Sigmoid colon (tissue), 4 donors: ENCODE results near the gene MGRN1.

Experiments
- CTCF ChIP-seq, 4 experiments: fragments of 450-650 bp in 3 of 4; fragments of 200-600 bp in 1 of 4; IDR thresholded peaks; one replicate each; pipeline ENCODE4 v1.5.1; 2016 to 2019; ENCODE audit warnings: antibody characterized with exemption in 4 of 4, mild to moderate bottlenecking in 3 of 4, moderate library complexity in 2 of 4
- EP300 ChIP-seq, 4 donors: sonication (generic); formaldehyde crosslinking; IDR thresholded peaks; one replicate each; pipeline ENCODE4 v1.6.1; 2017; ENCODE audit warnings: antibody characterized with exemption in 4 of 4
- POLR2AphosphoS5 ChIP-seq, 4 donors: sonication (generic); formaldehyde crosslinking; IDR thresholded peaks; one replicate each; pipeline ENCODE4 v1.6.1; 2017; ENCODE audit warnings: antibody characterized with exemption in 4 of 4

GRCh38 chr16:4601036-4601863 lies 23.4 kb upstream of the MGRN1 start:
- TF ChIP-seq POLR2AphosphoS5 (IDR thresholded peaks at IDR 0.05) (no peak), EP300 (IDR thresholded peaks at IDR 0.05) (no peak), CTCF (IDR thresholded peaks at IDR 0.05) (no peak)
